Measurements from ENCODE around the gene NFAT5. TPM values are rescaled to one million over a fixed set of nuclear protein-coding genes. Genes with fewer than 3 reads are reported as not detected.
"Not testable (repeated sequence)": the region's sequence is repeated elsewhere in the genome, so short reads cannot be mapped to it uniquely, and the experiment has no call there.

The NFAT5 gene
- total and polyA plus RNA-seq, 3 donors from 2014 or later: 20.5 to 101 (median 72.4) TPM

GRCh38 chr16:69725480-69726312 lies 159.9 kb downstream of the NFAT5 start:
- Histone ChIP-seq H3K4me1 (peaks cover 14% of the 10 kb centered on the region), H3K27ac (peak overlapping the region in 1 of 2 donors; percentile 47), H3K9me3 (no peaks in the 10 kb centered on the region), H3K4me3 (peak overlapping the region; percentile 44 to 57), H3K27me3 (no peaks in the 10 kb centered on the region), H3K36me3 (ENCODE audit: low read depth, missing control alignments) (no peaks in the 10 kb centered on the region)
- intact Hi-C loops (cut with DNase I; ENCODE audit: low total_unique reads): no loop called here
- TF ChIP-seq POLR2A (IDR thresholded peaks at IDR 0.05) (no peak), CTCF (IDR thresholded peaks at IDR 0.05) (no peak)
- no peak for DNase-seq
- 47 to 53% methylated on average over 24 to 32 of the region's 32 CpGs for WGBS, 2 donors

- Histone ChIP-seq H3K9me3 (no peaks in the 10 kb centered on the region), H3K4me3 (peak within 1 kb of the TSS; percentile 44 to 57), H3K36me3 (ENCODE audit: low read depth, missing control alignments) (no peaks in the 10 kb centered on the region), H3K27ac (peak within 1 kb of the TSS in 1 of 2 donors; percentile 72), H3K4me1 (peaks cover 14% of the 10 kb centered on the region), H3K27me3 (no peaks in the 10 kb centered on the region)
- WGBS, 2 donors: 0 to 5% methylated on average over 11 to 30 of the region's 31 CpGs
- no peak for TF ChIP-seq CTCF (IDR thresholded peaks at IDR 0.05)
- TF ChIP-seq POLR2A (IDR thresholded peaks at IDR 0.05): no peak
- intact Hi-C loops (cut with DNase I; ENCODE audit: low total_unique reads): no loop called here
- peak; percentile 95 for DNase-seq
Observed at GRCh38 chr16:69726313-69727060, 160.7 kb downstream of the NFAT5 start, which contains the start of gene NQO1. Gene NQO1 (minus strand): TSS chr16:69726560. CDS start chr16:69726439, 121 bp downstream.

- TF ChIP-seq POLR2A (IDR thresholded peaks at IDR 0.05) (no peak), CTCF (IDR thresholded peaks at IDR 0.05) (no peak)
- H3K36me3 ChIP-seq (ENCODE audit: low read depth, missing control alignments): no peaks in the 10 kb centered on the region
- DNase-seq: peak; percentile 36
Observed at GRCh38 chr16:69727916-69728270, 162.1 kb downstream of the NFAT5 start.

GRCh38 chr16:69729030-69729429 lies 163.3 kb downstream of the NFAT5 start:
- H3K4me1 ChIP-seq: peaks cover 14% of the 10 kb centered on the region
- DNase-seq; H3K36me3 ChIP-seq (ENCODE audit: low read depth, missing control alignments); H3K4me3 ChIP-seq; H3K27me3 ChIP-seq; intact Hi-C loops (cut with DNase I; ENCODE audit: low total_unique reads); H3K9me3 ChIP-seq; H3K27ac ChIP-seq: not testable (repeated sequence)
- WGBS, 2 donors: 79 to 92% methylated on average over 4 of the region's 4 CpGs

More at GRCh38 chr16:69727916-69728270, 162.1 kb downstream of the NFAT5 start:
- Histone ChIP-seq H3K27ac (no peak overlapping the region), H3K9me3 (no peaks in the 10 kb centered on the region), H3K4me1 (peaks cover 14% of the 10 kb centered on the region), H3K27me3 (no peaks in the 10 kb centered on the region), H3K4me3 (no peak overlapping the region)
- WGBS, 2 donors: 69 to 79% methylated on average over 5 of the region's 5 CpGs
- intact Hi-C loops (cut with DNase I; ENCODE audit: low total_unique reads): no loop called here

GRCh38 chr16:69731280-69731679 lies 165.5 kb downstream of the NFAT5 start:
- DNase-seq; H3K27ac ChIP-seq; H3K36me3 ChIP-seq (ENCODE audit: low read depth, missing control alignments); H3K27me3 ChIP-seq; H3K4me3 ChIP-seq; H3K9me3 ChIP-seq; intact Hi-C loops (cut with DNase I; ENCODE audit: low total_unique reads): not testable (repeated sequence)
- peaks cover 11% of the 10 kb centered on the region for H3K4me1 ChIP-seq
- 94 to 98% methylated on average over 4 to 5 of the region's 5 CpGs for WGBS, 2 donors

Data from testis (tissue), 3 donors.